ENCODE measurements around the gene CPPED1.

CPPED1 gene

GRCh38 chr16:12728469-12728868 is 75.2 kb downstream of the CPPED1 start:
- DNase-seq = no peak

- no peak for DNase-seq
These were observed 79.5 kb downstream of the CPPED1 start for GRCh38 chr16:12724226-12724625.

GRCh38 chr16:12723681-12724080 is 80.0 kb downstream of the CPPED1 start:
- no peak for DNase-seq

- DNase-seq = no peak
These were observed 81.8 kb downstream of the CPPED1 start for GRCh38 chr16:12721841-12722421.

GRCh38 chr16:12719972-12720371 is 83.7 kb downstream of the CPPED1 start:
- no peak for DNase-seq

- no peak for DNase-seq
These were observed 87.0 kb downstream of the CPPED1 start for GRCh38 chr16:12716658-12717057.

GRCh38 chr16:12709807-12710206 is 93.9 kb downstream of the CPPED1 start:
- no peak for DNase-seq

GRCh38 chr16:12708266-12708665 is 95.4 kb downstream of the CPPED1 start:
- no peak for DNase-seq

- DNase-seq = no peak
These were observed 97.1 kb downstream of the CPPED1 start for GRCh38 chr16:12706628-12707027.

GRCh38 chr16:12704492-12705111 is 99.1 kb downstream of the CPPED1 start:
- no peak for DNase-seq

- DNase-seq = no peak
These were observed 99.8 kb downstream of the CPPED1 start for GRCh38 chr16:12703935-12704334.

GRCh38 chr16:12700161-12700560 is 103.5 kb downstream of the CPPED1 start:
- no peak for DNase-seq

- no peak for DNase-seq
These were observed 104.5 kb downstream of the CPPED1 start for GRCh38 chr16:12699161-12699560.

- DNase-seq = no peak
These were observed 106.2 kb downstream of the CPPED1 start for GRCh38 chr16:12697437-12697836.

GRCh38 chr16:12695454-12695853 is 108.2 kb downstream of the CPPED1 start:
- no peak for DNase-seq

- DNase-seq = no peak
These were observed 113.7 kb downstream of the CPPED1 start for GRCh38 chr16:12690024-12690423.

GRCh38 chr16:12688951-12689850 is 114.5 kb downstream of the CPPED1 start:
- DNase-seq = no peak

GRCh38 chr16:12685806-12686205 is 117.9 kb downstream of the CPPED1 start:
- no peak for DNase-seq

GRCh38 chr16:12682432-12683165 is 121.1 kb downstream of the CPPED1 start:
- no peak for DNase-seq

- no peak for DNase-seq
These were observed 122.0 kb downstream of the CPPED1 start for GRCh38 chr16:12681653-12682052.

GRCh38 chr16:12680531-12680930 is 123.2 kb downstream of the CPPED1 start:
- no peak for DNase-seq

GRCh38 chr16:12679660-12680272 is 123.9 kb downstream of the CPPED1 start:
- DNase-seq = no peak

GRCh38 chr16:12678983-12679382 is 124.7 kb downstream of the CPPED1 start:
- no peak for DNase-seq

All from COR-L47 (cell line).